GM12878 (cell line): ENCODE results near the gene MAP3K7CL. TPM values are rescaled to one million over a fixed set of nuclear protein-coding genes. Genes with fewer than 3 reads are reported as not detected.

ENCODE experiments used
- ATAC-seq: fragments of 200-7000 bp; cut with Tn5 transposase; 3 replicates; pipeline ENCODE4 v1.9.1; 2020; ENCODE audit warnings: mild to moderate bottlenecking, moderate library complexity
- BruUV-seq: library from RNA; stranded (reverse); fragments of 400-500 nt; replicated peaks from 2 replicates; lab custom pipeline; 2021; lab: Mats Ljungman, UMichigan
- CTCF ChIA-PET: fragments of 300-600 bp; sonication (Branson Sonifier 250); formaldehyde crosslinking; extraction: SDS; loops from one replicate; lab custom pipeline; 2021; ENCODE audit warnings: inconsistent platforms; lab: Yijun Ruan, JAX
- POLR2A ChIA-PET: fragments of 350-600 bp; formaldehyde crosslinking; extraction: SDS; loops from one replicate; lab custom pipeline; 2021; ENCODE audit warnings: inconsistent platforms; lab: Charles Lee
- RAD21 ChIA-PET: fragments of 300-600 bp; sonication (Branson Sonifier 250); formaldehyde crosslinking; loops from one replicate; lab custom pipeline; 2023; ENCODE audit warnings: antibody characterized with exemption; ENCODE audit not compliant: unreplicated experiment; lab: Charles Lee
- SMC1A ChIA-PET: fragments of 300-600 bp; sonication (Branson Sonifier 250); formaldehyde crosslinking; loops from one replicate; lab custom pipeline; 2023; ENCODE audit not compliant: unreplicated experiment, uncharacterized antibody; lab: Charles Lee
- DNase-seq: peaks from one replicate; pipeline ENCODE4 v3.0.0-alpha.2; 2011; ENCODE audit warnings: low read depth, low spot score
- FAIRE-seq: peaks from 3 replicates; lab custom pipeline; 2011; peaks lifted over from hg19 to GRCh38; lab: Jason Lieb, UNC
- H2AFZ ChIP-seq: 2 replicates; pipeline ENCODE4 v1.6.0; 2011; ENCODE audit warnings: low read depth, low read length, control low read depth; ENCODE audit not compliant: control insufficient read depth
- H3K27ac ChIP-seq: 2 replicates; pipeline ENCODE4 v1.5.1; 2011; ENCODE audit warnings: control low read depth; ENCODE audit not compliant: control insufficient read depth, insufficient read depth
- H3K27me3 ChIP-seq, 2 experiments: replicated peaks in 1 of 2; 2 replicates each; pipeline versions ENCODE4 v1.6.0 to v1.6.1; 2011; ENCODE audit warnings: low read length in 1 of 2; ENCODE audit not compliant: control insufficient read depth in 2 of 2, insufficient read depth in 2 of 2
- H3K36me3 ChIP-seq, 2 experiments: 2 replicates each; pipeline ENCODE4 v1.5.1; 2011; ENCODE audit warnings: low read length in 1 of 2; ENCODE audit not compliant: control insufficient read depth in 2 of 2, insufficient read depth in 2 of 2
- H3K4me1 ChIP-seq: 2 replicates; pipeline ENCODE4 v1.6.1; 2011; ENCODE audit warnings: mild to moderate bottlenecking, low read length, moderate library complexity, mixed read lengths; ENCODE audit not compliant: control insufficient read depth, insufficient read depth
- H3K4me2 ChIP-seq: 2 replicates; pipeline ENCODE4 v1.6.0; 2011; ENCODE audit warnings: control low read depth; ENCODE audit not compliant: control insufficient read depth, insufficient read depth
- H3K4me3 ChIP-seq: fragments of 200-600 bp; sonication (generic); 2 replicates; pipeline ENCODE4 v1.5.1; 2016
- H3K79me2 ChIP-seq: 2 replicates; pipeline ENCODE4 v1.6.0; 2011; ENCODE audit warnings: low read length; ENCODE audit not compliant: control insufficient read depth, insufficient read depth
- H3K9ac ChIP-seq: 2 replicates; pipeline ENCODE4 v1.8.0; 2011; ENCODE audit warnings: low read length, control low read depth, mixed read lengths; ENCODE audit not compliant: control insufficient read depth, insufficient read depth
- H3K9me3 ChIP-seq: replicated peaks from 3 replicates; pipeline ENCODE4 v1.5.1; 2011; ENCODE audit warnings: mild to moderate bottlenecking, low read length; ENCODE audit not compliant: control insufficient read depth, insufficient read depth
- H4K20me1 ChIP-seq: 2 replicates; pipeline ENCODE4 v1.6.0; 2011; ENCODE audit not compliant: control insufficient read depth, insufficient read depth
- ATF7 ChIP-seq: fragments of 450-650 bp; IDR thresholded peaks from 2 replicates; pipeline ENCODE4 v1.6.1; 2016; ENCODE audit warnings: low read depth, mild to moderate bottlenecking
- ELK1 ChIP-seq: IDR thresholded peaks from 2 replicates; pipeline ENCODE4 v1.6.1; 2012; ENCODE audit warnings: low read depth, low read length, improper control_type of control experiment
- GATAD2B ChIP-seq: fragments of 450-650 bp; conservative IDR thresholded peaks from 2 replicates; pipeline ENCODE4 v1.6.1; 2017; ENCODE audit warnings: low read depth, mild to moderate bottlenecking, moderate library complexity
- HDAC6 ChIP-seq: fragments of 200-600 bp; sonication (generic); IDR thresholded peaks from one replicate; pipeline ENCODE4 v1.8.0; 2017; ENCODE audit warnings: antibody characterized with exemption; ENCODE audit not compliant: unreplicated experiment
- NFYB ChIP-seq: IDR thresholded peaks from 2 replicates; pipeline ENCODE4 v1.6.1; 2011; ENCODE audit warnings: low read depth, mild to moderate bottlenecking, low read length, improper control_type of control experiment, moderate library complexity; ENCODE audit not compliant: insufficient read depth
- POLR2A ChIP-seq: IDR thresholded peaks from 2 replicates; pipeline ENCODE4 v1.6.1; 2011; ENCODE audit warnings: low read depth, mild to moderate bottlenecking, low read length
- POLR2AphosphoS5 ChIP-seq: IDR thresholded peaks from 2 replicates; pipeline ENCODE4 v1.6.1; 2011; ENCODE audit warnings: mild to moderate bottlenecking, low read length, inconsistent platforms
- RBBP5 ChIP-seq: fragments of 200-600 bp; sonication (generic); conservative IDR thresholded peaks from 2 replicates; pipeline ENCODE4 v1.6.1; 2016
- SMAD1 ChIP-seq: fragments of 450-650 bp; IDR thresholded peaks from 2 replicates; pipeline ENCODE4 v1.6.1; 2018; ENCODE audit warnings: mild to moderate bottlenecking, low read depth; ENCODE audit not compliant: partially characterized antibody
- STAT1 ChIP-seq: fragments of 450-650 bp; conservative IDR thresholded peaks from 2 replicates; pipeline ENCODE4 v1.6.1; 2014; ENCODE audit warnings: antibody characterized with exemption, mild to moderate bottlenecking
- YY1 ChIP-seq: IDR thresholded peaks from 2 replicates; pipeline ENCODE4 v1.6.1; 2011; ENCODE audit warnings: low read depth, mild to moderate bottlenecking, low read length
- ZNF24 ChIP-seq: fragments of 450-650 bp; IDR thresholded peaks from 2 replicates; pipeline ENCODE4 v1.6.1; 2017; ENCODE audit warnings: antibody characterized with exemption, mild to moderate bottlenecking
- whole genome bisulfite sequencing: methylation state at CpG from one replicate; pipeline ENCODE4 v1.1.6; 2016; ENCODE audit warnings: low lambda C conversion rate; ENCODE audit not compliant: insufficient replicate concordance, insufficient coverage; ENCODE audit errors: missing lambda C conversion rate; 5-methylcytosine and 5-hydroxymethylcytosine counted together
- in situ Hi-C: fragments of 300-500 bp; cut with MboI; formaldehyde crosslinking; loops from 9 replicates; pipeline ENCODE4 v1.14.3; 2018; ENCODE audit warnings: mixed read lengths
- intact Hi-C: fragments of 100-400 bp; cut with micrococcal nuclease; formaldehyde crosslinking; loops from one replicate; pipeline ENCODE4 v1.14.2; 2022; ENCODE audit not compliant: unreplicated experiment
- polyA plus RNA-seq, 11 experiments: library from polyadenylated mRNA; depleted of rRNA in 4 of 11; unstranded in 6 of 11; stranded (reverse) in 5 of 11; fragments of >200 nt; fragmentation: Nextera tagmentation in 4 of 11; fragmentation: Illumina TruSeq in 1 of 11; extraction: Ambion mirVana in 4 of 11; extraction: Trizol in 1 of 11; gene quantifications; 1 replicate in 1 of 11; 2 replicates in 10 of 11; pipeline versions ENCODE4 v1.2.1 to v1.2.3, GENCODE V29; 2011 to 2016; ENCODE audit warnings: inconsistent platforms in 2 of 11, missing spikeins in 2 of 11, low read depth in 1 of 11
- total RNA-seq, 4 experiments: library from RNA; depleted of rRNA in 3 of 4; stranded (reverse); fragments of >200 nt in 3 of 4; fragmentation: Illumina TruSeq in 1 of 4; extraction: Trizol in 1 of 4; gene quantifications; 2 replicates each; pipeline versions ENCODE4 v1.2.1 to v1.2.3, GENCODE V29; 2013 to 2021
- TF ChIP-seq, protein P1 (sequence below): fragments of 450-650 bp; IDR thresholded peaks from 2 replicates; pipeline ENCODE4 v1.6.1; 2017; ENCODE audit warnings: mild to moderate bottlenecking, low read depth, inconsistent platforms; ENCODE audit not compliant: poor library complexity, severe bottlenecking
- TF ChIP-seq, protein P2 (sequence below): fragments of 450-650 bp; IDR thresholded peaks from 2 replicates; pipeline ENCODE4 v1.6.1; 2014; ENCODE audit warnings: mild to moderate bottlenecking
- TF ChIP-seq, protein P3 (sequence below): IDR thresholded peaks from 2 replicates; pipeline ENCODE4 v1.6.1; 2012; ENCODE audit warnings: mild to moderate bottlenecking, low read depth, low read length

MAP3K7CL gene
- total and polyA plus RNA-seq, 10 of the 15 experiments (the other 5 are each of a cell fraction or from before 2014, with no cell fraction given), result 3.2 to 19.7 (median 6.6) TPM

- ATAC-seq (no peak), FAIRE-seq (no peak), DNase-seq (no peak)
- Histone ChIP-seq H3K36me3 (no peaks in the 10 kb centered on the region), H3K9me3 (no peaks in the 10 kb centered on the region), H3K79me2 (no peaks in the 10 kb centered on the region), H4K20me1 (no peaks in the 10 kb centered on the region), H3K4me1 (0 out of 2 replicates have a peak, but pooled peaks cover 4% of the 10 kb centered on the region)
- in situ Hi-C loops, result no loop called here
- no TSS peak for BruUV-seq
- ChIA-PET RAD21 (no interaction called here), POLR2A (interaction anchor here (0.5 kb wide), 1 partner anchor 38 kb away, joined by 3 read pairs; no protein-coding TSS in a partner anchor)
- TF ChIP-seq POLR2A, result no peak
- TF ChIP-seq, protein P1, sequence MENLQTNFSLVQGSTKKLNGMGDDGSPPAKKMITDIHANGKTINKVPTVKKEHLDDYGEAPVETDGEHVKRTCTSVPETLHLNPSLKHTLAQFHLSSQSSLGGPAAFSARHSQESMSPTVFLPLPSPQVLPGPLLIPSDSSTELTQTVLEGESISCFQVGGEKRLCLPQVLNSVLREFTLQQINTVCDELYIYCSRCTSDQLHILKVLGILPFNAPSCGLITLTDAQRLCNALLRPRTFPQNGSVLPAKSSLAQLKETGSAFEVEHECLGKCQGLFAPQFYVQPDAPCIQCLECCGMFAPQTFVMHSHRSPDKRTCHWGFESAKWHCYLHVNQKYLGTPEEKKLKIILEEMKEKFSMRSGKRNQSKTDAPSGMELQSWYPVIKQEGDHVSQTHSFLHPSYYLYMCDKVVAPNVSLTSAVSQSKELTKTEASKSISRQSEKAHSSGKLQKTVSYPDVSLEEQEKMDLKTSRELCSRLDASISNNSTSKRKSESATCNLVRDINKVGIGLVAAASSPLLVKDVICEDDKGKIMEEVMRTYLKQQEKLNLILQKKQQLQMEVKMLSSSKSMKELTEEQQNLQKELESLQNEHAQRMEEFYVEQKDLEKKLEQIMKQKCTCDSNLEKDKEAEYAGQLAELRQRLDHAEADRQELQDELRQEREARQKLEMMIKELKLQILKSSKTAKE, result no peak
- TF ChIP-seq ELK1, result no peak
- TF ChIP-seq, protein P2, sequence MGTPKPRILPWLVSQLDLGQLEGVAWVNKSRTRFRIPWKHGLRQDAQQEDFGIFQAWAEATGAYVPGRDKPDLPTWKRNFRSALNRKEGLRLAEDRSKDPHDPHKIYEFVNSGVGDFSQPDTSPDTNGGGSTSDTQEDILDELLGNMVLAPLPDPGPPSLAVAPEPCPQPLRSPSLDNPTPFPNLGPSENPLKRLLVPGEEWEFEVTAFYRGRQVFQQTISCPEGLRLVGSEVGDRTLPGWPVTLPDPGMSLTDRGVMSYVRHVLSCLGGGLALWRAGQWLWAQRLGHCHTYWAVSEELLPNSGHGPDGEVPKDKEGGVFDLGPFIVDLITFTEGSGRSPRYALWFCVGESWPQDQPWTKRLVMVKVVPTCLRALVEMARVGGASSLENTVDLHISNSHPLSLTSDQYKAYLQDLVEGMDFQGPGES, result no peak
- TF ChIP-seq NFYB, result no peak
- no peak for TF ChIP-seq RBBP5
- no peak for TF ChIP-seq SMAD1
- TF ChIP-seq, protein P3, sequence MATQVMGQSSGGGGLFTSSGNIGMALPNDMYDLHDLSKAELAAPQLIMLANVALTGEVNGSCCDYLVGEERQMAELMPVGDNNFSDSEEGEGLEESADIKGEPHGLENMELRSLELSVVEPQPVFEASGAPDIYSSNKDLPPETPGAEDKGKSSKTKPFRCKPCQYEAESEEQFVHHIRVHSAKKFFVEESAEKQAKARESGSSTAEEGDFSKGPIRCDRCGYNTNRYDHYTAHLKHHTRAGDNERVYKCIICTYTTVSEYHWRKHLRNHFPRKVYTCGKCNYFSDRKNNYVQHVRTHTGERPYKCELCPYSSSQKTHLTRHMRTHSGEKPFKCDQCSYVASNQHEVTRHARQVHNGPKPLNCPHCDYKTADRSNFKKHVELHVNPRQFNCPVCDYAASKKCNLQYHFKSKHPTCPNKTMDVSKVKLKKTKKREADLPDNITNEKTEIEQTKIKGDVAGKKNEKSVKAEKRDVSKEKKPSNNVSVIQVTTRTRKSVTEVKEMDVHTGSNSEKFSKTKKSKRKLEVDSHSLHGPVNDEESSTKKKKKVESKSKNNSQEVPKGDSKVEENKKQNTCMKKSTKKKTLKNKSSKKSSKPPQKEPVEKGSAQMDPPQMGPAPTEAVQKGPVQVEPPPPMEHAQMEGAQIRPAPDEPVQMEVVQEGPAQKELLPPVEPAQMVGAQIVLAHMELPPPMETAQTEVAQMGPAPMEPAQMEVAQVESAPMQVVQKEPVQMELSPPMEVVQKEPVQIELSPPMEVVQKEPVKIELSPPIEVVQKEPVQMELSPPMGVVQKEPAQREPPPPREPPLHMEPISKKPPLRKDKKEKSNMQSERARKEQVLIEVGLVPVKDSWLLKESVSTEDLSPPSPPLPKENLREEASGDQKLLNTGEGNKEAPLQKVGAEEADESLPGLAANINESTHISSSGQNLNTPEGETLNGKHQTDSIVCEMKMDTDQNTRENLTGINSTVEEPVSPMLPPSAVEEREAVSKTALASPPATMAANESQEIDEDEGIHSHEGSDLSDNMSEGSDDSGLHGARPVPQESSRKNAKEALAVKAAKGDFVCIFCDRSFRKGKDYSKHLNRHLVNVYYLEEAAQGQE, result no peak
- TF ChIP-seq ZNF24, result no peak
- no peak for TF ChIP-seq POLR2AphosphoS5
- no peak for TF ChIP-seq ATF7
- TF ChIP-seq GATAD2B, result no peak
- no peak for TF ChIP-seq HDAC6
- no peak for TF ChIP-seq STAT1
- no peak for TF ChIP-seq YY1
- TF ChIP-seq, all 136 proteins: peak for 0
- no peak overlapping the region for H2AFZ ChIP-seq
- 98% methylated on average over 7 of the region's 7 CpGs for WGBS
- no peak overlapping the region for H3K9ac ChIP-seq
- no peak overlapping the region for H3K4me3 ChIP-seq
- intact Hi-C loops, result no loop called here
- SMC1A ChIA-PET, result no interaction called here
- H3K27ac ChIP-seq, result no peak overlapping the region
- H3K27me3 ChIP-seq, result no peaks in the 10 kb centered on the region
- CTCF ChIA-PET, result interaction anchor here (0.6 to 1.5 kb wide), 2 partner anchors 8 to 12 kb away, joined by 3 read pairs; no protein-coding TSS in a partner anchor
- no peak overlapping the region for H3K4me2 ChIP-seq
Observed at GRCh38 chr21:29133241-29133640, 2.8 kb downstream of the MAP3K7CL start.
